HG03280 (cell line): ENCODE measurements around the gene ST6GAL2.

Experiments used
- ATAC-seq: cut with Tn5 transposase; IDR thresholded peaks from one replicate; pipeline ENCODE4 v1.9.1; 2021; ENCODE audit warnings: mild to moderate bottlenecking, moderate library complexity; ENCODE audit not compliant: unreplicated experiment

ST6GAL2 gene

DNA sequence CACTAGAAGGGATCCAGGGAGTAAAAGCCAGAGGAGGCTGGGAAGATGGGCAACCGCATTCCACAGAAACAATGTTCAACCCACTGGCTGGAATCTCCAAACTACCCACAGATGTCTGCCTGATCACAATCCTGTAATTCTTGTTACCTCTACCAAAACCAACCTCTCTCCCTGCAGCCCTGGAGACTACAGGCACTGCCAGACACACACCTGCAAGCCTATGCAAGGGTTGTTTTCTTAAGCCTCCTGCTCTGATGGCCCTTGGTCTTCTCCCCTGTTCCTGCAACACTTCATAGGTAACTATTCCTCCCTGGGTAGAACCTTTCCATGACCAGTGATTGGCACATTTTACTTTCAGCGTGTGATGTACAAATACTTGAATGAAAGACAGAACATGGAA lies 21.9 kb downstream of the ST6GAL2 start:
- no peak for ATAC-seq

DNA sequence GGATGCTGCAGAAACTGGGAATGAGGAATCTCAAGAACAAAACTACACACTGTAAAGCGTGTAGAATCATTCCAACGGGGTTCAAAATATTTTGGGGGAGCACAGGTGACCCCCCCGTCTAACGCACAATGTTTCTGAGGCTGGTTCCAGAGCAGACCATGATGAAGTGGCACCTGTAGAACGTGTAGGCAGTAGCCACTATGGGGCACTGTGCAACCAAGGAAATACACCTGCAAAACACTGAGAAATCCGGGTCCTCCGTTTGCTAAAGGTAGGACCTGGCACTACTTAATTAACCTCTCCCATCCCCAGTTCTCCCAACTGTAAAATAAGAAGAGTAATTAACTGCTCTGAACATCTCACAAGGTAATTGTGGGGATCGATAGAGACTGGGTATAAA lies 22.6 kb downstream of the ST6GAL2 start:
- no peak for ATAC-seq

DNA sequence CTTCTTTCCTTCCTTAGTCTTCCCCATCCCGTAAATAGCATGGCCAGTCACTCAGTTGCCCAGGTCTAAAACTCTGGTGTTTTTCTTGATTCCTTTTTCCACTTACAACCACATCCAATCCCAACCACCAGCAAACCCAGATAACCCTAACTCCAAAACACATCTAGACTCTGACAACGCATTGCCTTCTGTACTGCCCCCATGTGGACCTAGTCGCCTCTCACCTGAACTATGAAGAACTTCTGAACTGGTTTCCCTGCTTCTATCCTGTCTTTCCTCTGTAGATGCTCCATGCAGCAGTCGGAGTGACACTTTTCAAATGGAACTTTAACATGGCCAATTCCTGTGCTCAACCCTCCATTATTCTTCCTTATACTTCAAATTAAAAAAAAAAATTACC lies 26.5 kb downstream of the ST6GAL2 start:
- ATAC-seq = no peak

DNA sequence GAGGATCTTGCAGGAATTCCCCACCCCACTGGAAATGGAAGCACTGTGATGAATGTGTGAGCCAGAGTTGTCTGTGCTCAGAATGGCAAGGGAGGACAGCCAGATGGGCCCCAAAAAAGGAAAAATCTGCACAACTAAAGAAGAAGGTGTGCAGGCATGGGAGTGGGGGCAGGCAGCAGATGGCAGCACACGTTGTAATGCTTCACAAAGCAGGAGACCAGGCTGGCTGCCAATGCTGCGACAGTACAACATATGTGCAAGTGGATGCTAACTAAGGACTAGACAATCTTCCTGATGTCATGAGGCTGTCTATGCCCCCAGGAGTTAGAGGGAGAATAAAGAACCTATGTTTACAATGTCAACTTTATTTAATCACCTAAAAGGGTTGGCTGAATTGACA lies 27.2 kb downstream of the ST6GAL2 start:
- no peak for ATAC-seq

DNA sequence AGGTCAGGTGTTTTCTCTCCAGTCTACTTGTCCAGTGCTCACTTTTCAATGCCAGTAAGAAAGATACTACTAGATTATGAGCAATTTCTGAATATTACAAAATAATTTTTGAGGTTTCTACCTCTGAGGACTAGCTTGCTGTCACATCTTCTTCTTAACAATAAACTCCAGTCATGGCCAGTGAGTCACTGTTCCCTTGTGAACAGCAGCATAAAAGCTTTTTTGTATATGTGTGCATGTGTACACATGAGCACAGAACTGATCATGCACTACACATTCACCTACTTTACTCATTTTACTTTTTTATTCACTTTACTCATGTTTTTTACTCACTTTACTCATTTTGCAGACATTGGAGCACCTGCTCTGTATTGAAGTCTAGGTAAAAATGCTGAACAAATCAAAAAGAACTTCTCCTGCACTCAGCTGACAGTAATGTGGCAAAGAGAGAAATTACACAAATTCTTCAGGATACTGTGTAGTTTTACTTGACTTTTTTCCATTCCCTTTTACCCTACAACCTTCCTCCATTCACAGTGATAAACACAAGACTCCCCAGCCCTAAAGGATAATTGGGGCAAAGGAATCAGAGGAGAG lies 28.0 kb downstream of the ST6GAL2 start:
- no peak for ATAC-seq

DNA sequence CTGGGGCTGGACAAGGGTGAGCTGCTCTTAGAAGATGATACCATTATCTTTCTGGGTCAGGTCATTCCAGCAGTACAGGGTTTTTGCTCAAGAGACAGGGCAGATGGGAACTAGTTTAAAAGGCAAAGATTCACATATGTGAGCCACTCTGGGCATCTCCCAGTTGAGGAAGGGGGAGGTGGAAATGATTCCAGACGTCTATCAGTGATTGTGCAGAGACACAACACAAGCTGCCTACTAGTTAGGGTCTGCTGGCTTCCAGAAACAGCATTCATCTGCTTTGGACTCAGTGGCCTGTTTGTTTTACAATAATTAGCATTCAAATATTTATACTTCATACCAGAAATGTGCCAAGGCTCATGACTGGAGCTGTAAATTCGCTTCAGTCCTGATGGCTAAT lies 32.3 kb downstream of the ST6GAL2 start:
- no peak for ATAC-seq

DNA sequence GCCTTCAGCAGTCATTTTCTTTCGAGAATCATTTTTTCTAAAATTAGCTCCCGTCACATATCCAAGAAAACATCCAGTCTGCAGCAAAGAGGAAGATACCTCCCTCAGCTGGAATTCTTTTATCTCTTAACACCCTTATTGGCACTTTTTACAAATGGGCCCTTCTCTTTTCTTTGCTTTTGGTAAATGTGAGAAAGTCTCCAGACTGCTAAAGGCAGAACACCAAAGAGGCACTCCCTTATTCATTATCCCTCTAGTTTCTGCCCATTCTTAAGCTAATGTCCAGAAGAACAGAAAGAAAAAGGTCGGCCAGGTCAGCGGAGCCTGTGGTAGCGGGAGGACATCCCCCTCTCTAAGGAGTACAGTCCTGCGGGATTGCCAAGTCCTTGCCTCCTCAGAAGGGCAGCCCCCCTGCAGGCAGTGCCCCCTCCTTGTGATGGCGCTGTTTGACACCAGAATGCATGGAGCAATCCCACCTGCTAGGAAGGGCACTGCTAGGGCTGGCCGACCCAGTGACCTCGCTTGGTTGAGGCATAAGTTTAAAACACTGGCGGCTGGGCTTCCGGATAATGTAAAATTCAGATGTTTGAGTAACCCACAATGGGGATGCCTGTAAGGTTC lies 34.0 kb downstream of the ST6GAL2 start:
- ATAC-seq = no peak

DNA sequence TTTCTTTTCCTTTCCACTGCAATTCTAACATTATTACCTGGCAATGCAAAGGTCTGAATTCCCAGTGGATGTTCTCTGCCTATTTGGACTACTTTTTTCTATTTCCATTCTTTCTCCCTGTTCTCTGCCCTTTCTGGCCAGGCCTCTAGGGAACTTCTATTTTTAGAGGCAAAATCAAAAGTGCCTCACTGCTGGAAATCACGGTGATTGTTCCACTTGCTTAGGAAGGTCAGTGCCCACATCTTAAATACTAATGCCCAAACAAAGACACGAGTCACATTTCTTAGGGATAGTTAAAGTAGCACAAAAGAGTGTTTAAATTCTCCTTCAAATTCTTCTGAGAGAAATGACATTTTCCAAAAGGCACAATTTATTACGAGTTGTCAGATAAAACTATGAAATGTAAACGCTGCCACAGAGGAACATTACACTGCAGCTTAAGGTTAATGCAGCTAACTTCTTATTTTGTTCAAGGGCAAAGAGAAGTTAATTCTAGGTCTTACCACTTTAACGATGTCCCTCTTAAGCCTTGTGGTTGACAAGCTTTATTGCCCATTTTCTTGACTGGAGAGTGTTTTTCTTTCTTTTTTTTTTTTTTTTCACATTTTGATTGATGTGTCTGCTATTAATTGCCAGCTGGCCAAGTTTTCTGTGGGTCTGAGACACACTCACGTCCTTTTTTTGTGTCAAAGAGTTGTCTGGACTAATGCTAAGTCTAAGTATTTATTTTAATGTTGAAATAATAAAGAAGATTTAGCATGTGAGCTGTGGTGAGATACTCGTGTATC lies 34.7 kb downstream of the ST6GAL2 start:
- no peak for ATAC-seq

DNA sequence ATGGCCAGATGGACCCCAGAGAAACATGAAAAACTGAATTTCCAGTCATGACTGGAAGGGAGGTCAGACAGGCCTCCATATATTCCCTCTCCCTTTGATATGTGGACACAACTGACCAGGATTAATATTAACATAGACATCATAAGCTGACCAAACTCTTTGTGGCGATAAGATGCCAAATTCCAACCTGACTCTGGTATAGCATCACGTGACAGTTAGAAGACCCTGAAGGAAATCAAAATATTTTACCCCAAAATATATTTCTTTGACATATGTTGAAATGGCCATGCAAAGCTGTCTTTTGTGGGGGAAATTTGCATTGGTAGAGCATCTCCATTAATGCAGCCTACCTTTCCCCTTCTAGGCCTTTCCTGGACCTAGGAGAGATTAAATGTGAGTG lies 36.7 kb downstream of the ST6GAL2 start:
- no peak for ATAC-seq

DNA sequence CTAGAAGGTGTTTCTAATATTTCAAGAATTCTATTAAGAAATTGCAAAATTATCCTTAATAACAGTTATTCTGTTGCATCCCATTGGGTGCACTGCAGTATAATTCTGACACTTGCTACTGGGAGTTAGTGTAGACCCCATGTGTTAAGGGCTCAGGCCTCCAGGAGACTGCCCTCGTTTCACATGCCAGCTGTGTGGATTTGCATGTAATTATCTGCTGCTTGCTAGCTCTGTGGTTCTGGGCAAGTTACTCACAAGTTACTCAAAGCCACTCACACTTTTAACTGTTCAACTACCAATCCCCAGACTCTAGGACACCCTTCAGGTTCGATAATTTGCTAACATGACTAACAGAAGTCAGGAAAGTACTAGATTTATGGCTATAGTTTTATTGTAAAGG lies 38.6 kb downstream of the ST6GAL2 start:
- ATAC-seq = no peak

DNA sequence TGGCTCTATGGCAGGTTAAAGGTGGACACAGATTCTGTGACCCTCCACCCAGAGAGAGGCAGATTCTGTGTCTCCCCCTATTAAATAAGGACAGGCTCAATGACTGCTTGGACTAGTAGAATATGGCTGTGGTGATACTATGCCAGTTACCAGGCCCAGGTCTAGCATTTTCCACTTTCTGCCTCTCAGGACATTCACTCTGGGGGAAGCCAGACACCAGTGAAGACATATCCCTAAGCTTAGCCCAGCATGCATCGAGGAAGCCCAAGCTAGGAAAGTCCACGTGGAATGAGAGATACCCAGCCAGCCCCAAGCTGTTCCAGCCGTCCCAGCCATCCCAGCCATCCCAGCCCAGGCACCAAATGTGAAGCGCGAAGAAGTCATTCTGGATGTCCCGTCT lies 40.3 kb downstream of the ST6GAL2 start:
- no peak for ATAC-seq

DNA sequence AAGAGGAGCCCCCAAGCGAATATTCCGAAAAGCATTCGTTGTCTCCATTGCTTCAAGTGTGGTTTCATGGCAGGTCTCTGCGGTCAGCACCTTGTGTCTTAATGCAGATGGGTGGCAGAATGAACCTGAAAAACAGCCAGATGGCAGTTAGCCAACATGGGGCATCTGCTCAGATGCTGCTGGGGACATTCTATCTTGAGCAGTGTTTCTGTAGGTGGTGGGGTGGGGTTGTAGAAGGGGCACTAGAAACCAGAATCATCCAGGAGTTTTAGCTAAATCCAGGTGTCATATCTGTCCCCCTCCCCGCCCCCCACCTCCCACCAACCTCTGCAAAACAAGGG lies 42.1 kb downstream of the ST6GAL2 start:
- no peak for ATAC-seq

DNA sequence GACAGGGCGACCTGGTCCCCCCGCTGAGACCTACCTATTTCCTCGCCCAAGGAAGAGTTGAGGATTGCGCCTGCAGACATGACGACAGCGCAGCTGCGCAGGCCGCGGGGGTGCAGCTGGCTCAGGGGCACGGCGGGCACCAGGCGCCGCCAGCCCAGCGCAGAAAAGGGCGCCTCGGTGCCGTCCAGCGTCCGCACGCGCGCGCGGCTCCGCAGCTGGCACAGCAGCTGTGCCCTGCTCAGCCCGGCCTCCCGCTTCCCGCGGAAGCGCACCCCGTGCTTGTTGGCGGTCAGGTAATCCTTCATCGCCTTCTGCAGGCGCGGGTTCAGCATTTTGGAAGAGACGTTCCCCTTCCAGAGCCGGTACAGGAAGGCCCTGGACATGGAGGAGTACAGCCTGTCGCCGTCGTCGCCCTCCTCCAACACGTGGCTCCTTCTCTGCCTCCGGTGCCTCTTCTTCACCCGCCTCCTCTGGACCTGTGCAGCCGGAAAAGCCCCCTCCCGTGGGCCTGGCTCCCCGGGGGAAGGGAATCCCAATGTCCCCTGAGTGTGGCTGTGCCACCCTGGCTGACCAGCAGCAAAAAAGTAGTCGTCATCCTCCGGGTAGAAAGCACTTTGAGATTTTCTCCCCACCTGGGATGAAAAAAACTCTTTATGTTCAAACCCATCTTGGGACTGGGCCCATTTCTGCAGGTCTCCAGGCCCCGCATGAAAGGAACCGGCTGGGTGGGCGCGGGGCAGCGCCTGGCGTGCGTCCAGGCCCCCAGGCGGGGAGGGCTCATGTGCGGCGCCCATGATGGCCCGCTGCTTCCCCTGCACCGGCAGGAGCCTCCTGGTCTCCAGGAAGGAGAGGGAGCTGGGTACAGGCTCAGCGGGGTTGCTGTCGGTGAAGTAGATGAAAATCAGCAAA lies 42.7 kb downstream of the ST6GAL2 start:
- no peak for ATAC-seq

DNA sequence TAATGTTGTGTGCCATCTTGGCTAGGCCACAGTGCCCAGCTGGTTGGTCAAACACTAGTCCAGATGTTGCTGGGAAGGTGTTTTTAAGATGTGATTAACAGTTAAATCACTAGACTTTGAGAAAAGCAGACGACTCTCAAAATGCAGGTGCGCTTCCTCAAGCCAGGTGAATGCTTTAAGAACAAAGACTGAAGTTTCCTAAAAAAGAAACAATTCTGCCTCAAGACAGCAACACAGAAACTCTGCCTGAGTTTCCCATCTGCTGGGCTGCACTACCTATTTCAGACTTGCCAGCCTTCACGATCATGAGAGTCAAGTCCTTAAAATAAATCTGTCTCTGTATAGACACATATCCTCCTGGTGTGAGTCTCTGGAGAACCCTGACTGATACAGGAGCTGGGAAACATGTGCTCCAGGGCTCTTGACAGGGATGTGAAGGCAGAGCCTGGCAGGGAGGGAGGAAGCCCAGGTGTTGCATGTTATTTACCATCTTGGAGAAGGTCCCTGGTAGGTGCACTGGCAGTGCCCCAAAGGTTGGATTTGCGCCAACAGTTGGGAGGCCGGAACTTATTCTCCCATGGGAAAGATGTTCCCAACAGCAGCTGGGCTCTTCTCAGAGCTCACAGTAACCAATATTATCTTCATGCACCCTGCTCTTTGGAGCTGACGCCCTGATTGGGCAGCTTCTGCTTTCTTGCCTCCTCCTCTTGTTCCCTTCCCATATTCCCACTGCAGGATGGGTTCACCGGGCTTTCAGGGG lies 43.9 kb downstream of the ST6GAL2 start:
- no peak for ATAC-seq

DNA sequence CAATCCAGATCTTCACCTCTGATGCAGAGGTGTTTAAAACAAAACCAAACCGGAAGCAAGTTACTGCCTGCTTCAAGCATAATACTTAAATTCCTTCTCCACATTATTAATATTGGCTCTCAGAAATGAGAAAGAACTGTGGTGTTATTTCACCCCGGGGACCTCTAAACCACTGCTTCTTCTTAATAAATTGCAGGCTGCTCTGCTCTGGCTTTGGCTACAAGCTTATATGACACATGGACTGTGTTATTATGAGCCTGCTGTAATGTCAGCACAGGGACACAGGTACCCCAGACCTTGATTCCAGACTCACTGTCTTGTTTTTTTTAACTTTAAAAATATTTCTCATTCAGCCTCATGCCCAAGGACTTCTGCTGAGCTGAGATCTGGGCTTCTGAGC lies 45.1 kb downstream of the ST6GAL2 start:
- no peak for ATAC-seq

DNA sequence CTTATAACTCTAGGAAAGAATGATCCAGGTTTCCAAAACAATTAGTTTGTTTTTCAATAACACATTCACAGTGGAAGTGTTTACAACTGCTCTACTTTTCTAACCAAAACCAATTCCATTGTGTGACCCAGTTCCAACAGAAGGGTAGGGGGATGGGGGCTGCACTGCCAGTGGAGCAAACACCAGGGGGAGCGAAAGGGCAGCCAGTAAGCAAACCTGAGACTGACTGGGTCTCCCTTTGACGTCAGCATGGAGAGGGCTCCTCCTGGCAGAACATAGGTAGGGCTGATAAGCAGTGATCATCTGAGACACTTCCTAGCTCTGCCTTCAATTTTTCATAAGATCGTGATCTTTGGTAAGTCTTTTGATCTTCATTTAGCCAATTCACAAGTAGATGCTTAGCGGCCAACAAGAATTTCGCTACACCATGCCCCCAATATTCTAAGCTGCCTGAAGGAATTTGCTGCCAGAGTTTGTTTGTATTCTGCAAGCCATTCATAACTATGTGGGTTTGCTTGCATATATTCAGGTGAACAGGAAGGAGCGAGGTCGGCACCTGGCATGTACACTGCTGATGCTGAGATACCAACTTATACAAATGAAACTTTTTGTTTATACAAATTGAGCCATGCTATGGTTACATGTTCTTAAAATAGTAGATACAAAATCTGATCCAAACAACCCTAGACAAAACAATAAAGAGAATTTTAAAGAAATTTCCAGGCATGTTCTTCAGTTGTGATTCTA lies 45.9 kb downstream of the ST6GAL2 start:
- ATAC-seq = no peak

DNA sequence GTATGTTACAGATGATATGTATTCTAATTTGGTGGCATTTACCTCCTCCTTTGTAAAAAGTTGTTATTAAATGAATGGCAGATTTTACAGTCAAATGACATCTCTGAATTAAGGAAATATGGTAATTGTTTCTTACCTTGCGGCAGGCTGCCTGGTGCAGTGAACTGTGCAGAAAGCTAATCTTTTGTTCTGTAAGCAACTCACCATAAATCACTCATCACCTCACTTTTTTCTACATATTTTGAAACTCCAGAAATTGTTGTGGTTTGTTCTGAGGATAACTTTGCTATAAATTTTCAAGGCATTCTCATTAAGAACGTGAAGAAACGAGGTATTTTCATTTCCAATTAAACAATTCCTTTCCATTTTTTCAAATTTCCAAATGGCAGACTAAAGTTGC lies 52.7 kb downstream of the ST6GAL2 start:
- ATAC-seq = no peak

DNA sequence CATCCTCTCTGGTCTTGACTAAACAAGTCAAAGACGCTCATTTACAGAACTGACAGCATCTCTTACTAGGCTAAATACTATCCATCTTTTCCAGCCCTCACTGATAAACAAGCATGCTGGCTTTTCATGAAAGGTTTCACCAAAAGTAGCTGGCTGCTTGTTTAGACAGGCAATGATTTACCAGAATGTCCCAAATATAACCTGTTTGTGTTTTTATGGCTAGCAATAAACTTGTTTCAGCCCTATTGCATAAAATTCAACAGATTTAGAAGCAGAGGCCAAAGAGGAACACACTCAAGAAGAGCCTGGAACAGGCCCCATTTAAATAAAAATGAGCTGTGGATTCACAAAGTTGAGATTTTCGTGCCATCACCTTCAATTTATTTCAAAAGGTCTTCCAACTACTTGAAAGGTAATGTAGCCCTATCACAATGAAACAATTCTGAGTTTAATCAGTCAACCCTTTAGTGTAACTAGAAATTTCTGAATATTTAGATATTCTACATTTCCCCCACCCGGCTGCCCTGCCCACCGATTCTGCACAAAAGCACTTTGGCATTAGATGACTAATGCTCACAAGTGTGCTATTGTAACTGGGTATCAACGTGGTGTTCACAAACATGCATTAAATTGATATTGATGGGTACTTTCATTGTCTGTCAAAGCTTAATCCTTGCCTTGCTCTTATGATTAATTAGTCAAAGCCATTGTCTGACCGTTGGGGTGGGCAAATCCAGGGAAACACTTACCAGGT lies 54.0 kb downstream of the ST6GAL2 start:
- no peak for ATAC-seq

DNA sequence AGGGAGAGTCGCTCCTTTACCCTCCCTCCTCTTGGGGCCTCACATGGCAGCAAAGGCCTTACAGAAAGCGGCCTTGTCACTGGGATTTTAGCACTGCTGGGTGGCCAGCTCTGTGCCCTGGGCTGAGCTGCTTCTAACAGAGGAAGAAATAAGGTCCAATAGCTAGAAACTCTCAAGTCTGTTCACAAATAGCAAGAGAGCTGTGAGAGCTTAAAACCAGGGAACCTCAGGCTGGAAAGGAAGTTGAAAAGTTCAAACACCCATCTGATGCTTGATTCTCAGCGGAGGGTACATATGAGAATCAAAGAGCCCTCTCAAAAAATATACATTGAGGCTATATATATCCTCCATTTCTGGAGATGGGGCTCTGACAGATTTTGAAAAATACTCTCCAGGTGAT lies 54.7 kb downstream of the ST6GAL2 start:
- no peak for ATAC-seq
